Measurements from ENCODE around the gene SHD. TPM values are rescaled to one million over a fixed set of nuclear protein-coding genes. Genes with fewer than 3 reads are reported as not detected.

Gene SHD
- total and polyA plus RNA-seq, 2 of the 8 experiments (the other 6 are each of a cell fraction or from before 2014, with no cell fraction given) = 5.8 to 10.7 TPM

DNA sequence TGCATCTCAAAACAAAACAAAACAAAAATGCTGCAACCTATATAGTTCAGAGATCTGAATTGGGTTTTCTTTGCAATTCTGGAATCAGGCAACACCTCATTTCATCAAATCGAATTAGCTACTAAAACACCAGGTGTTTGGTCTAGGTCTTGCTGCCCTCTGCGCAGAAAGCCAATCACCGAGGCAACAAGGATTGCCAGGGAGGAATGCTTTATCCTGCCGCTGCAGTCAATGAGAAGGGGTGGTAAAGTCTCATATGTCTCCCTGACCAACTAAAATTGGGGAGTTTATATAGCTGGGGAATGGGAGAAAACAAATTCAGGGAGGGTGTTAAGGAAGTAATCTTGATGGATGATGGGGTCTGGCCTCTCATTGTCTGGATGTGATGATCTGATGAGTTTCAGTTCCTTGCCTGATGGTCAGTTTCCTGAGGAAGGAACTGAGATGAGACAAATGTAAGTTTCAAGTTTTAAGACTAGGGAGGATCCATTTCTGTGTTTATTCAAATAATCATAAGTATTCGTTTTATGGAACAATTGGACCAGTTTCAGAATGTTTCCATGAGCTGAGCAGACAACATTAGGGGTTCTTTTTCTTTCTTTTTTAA lies 37.1 kb upstream of the SHD start:
- Histone ChIP-seq H3K9ac (replicated peaks in 1 of 4; ENCODE audit: extremely low read depth in 1 of 4, low read depth in 3 of 4, low read length in 3 of 4) (no peak overlapping the region), H3K27me3 (replicated peaks in 1 of 4; ENCODE audit: control insufficient read depth in 3 of 4, extremely low read depth in 1 of 4, insufficient read depth in 3 of 4, low read length in 3 of 4) (no peaks in the 10 kb centered on the region; a peak in 1 of 7 replicates), H3K27ac (ENCODE audit: low read depth, low read length) (no peak overlapping the region), H3K14ac (ENCODE audit: insufficient read length) (no peak overlapping the region), H4K20me1 (replicated peaks in 1 of 2; ENCODE audit: control insufficient read depth in 1 of 2, insufficient read depth in 2 of 2, low read length in 2 of 2) (no peaks in the 10 kb centered on the region), H2AK5ac (ENCODE audit: low read depth, low read length) (no peak overlapping the region), H4K8ac (ENCODE audit: extremely low read depth, insufficient read depth, low read length) (no peak overlapping the region), H3K9me3 (ENCODE audit: insufficient read depth in 2 of 2, low read depth in 1 of 2, low read length in 1 of 2) (peaks cover 0 to 6% of the 10 kb centered on the region in 2 experiments; a peak in 2 of 4 replicates), H4K91ac (replicated peaks; ENCODE audit: insufficient read length, low read length) (no peak overlapping the region), H3K79me1 (ENCODE audit: low read depth, low read length) (no peaks in the 10 kb centered on the region), H2AFZ (ENCODE audit: low read length) (no peak overlapping the region), H4K5ac (ENCODE audit: insufficient read length, low read depth, low read length) (no peak overlapping the region), H3K79me2 (ENCODE audit: control insufficient read depth in 1 of 2, insufficient read depth in 2 of 2, low read length in 2 of 2) (no peaks in the 10 kb centered on the region), H3K23me2 (ENCODE audit: low read depth, low read length) (no peaks in the 10 kb centered on the region; the same call in 1 of the 2 replicates), H3K4me3 (ENCODE audit: extremely low read depth in 1 of 4, insufficient read depth in 2 of 4, low read depth in 3 of 4, low read length in 4 of 4) (no peak overlapping the region), H3K4ac (replicated peaks; ENCODE audit: insufficient read length, low read depth, low read length) (no peak overlapping the region), H3K18ac (ENCODE audit: extremely low read depth, low read length) (no peak overlapping the region), H2BK120ac (replicated peaks; ENCODE audit: low read depth, low read length) (no peak overlapping the region), H3K4me2 (ENCODE audit: insufficient read depth in 1 of 2, low read depth in 2 of 2, low read length in 2 of 2) (no peak overlapping the region), H3K23ac (ENCODE audit: insufficient read length) (no peak overlapping the region), H2BK20ac (ENCODE audit: low read length) (no peak overlapping the region), H3K56ac (replicated peaks; ENCODE audit: insufficient read length, low read depth, low read length) (no peak overlapping the region), H3K36me3 (ENCODE audit: control insufficient read depth in 2 of 4, insufficient read depth in 4 of 4, low read length in 3 of 4) (no peaks in the 10 kb centered on the region), H2BK12ac (ENCODE audit: low read depth, low read length) (no peak overlapping the region), H3K4me1 (replicated peaks in 1 of 4; ENCODE audit: control insufficient read depth in 3 of 4, insufficient read depth in 4 of 4, low read length in 3 of 4) (no peaks in the 10 kb centered on the region), H2BK5ac (ENCODE audit: low read depth, low read length) (no peak overlapping the region), H2BK15ac (ENCODE audit: low read length) (no peak overlapping the region)
- DNase-seq (ENCODE audit: low read depth in 1 of 2, low spot score in 2 of 2) = no peak
- POLR2A ChIA-PET (ENCODE audit: partially characterized antibody) = interaction anchor here (1.2 to 1.4 kb wide), 2 partner anchors 12 to 256 kb away, joined by 3 to 5 read pairs; partner anchors contain the start of genes EBI3 and EEF2
- FAIRE-seq = no peak
- WGBS, 2 experiments (ENCODE audit: extremely low coverage in 1 of 2, insufficient coverage in 1 of 2, insufficient read length in 1 of 2, insufficient replicate concordance in 2 of 2, low coverage in 1 of 2, low lambda C conversion rate in 2 of 2, missing lambda C conversion rate in 1 of 2) = 83% methylated on average over 5 of the region's 5 CpGs; no CpG with 5 or more reads in 1 of the 2 experiments
- TF ChIP-seq, protein P1, sequence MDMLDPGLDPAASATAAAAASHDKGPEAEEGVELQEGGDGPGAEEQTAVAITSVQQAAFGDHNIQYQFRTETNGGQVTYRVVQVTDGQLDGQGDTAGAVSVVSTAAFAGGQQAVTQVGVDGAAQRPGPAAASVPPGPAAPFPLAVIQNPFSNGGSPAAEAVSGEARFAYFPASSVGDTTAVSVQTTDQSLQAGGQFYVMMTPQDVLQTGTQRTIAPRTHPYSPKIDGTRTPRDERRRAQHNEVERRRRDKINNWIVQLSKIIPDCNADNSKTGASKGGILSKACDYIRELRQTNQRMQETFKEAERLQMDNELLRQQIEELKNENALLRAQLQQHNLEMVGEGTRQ (IDR thresholded peaks at IDR 0.05; ENCODE audit: low read length) = no peak
- no peak for TF ChIP-seq KDM1A (IDR thresholded peaks at IDR 0.05; ENCODE audit: borderline replicate concordance, low read length)
- TF ChIP-seq EGR1 (IDR thresholded peaks at IDR 0.05; ENCODE audit: borderline replicate concordance, low read depth, low read length) = no peak
- CTCF ChIA-PET (ENCODE audit: partially characterized antibody) = interaction anchor here (0.7 to 5.3 kb wide), 6 partner anchors 8 to 173 kb away, joined by 3 to 25 read pairs (median 4); partner anchors contain the start of gene SH3GL1
